Stimulated activated CD4-positive, alpha-beta T cell treated with anti-CD3 and anti-CD28 coated beads, Interleukin-1b, Interleukin-23, amount 100 ng/mL, for 48 hours (primary cell): ENCODE data around the gene FAM180B.
"Not testable (repeated sequence)": the region's sequence is repeated elsewhere in the genome, so short reads cannot be mapped to it uniquely, and the experiment has no call there.

Experiments used
- DNase-seq: peaks from one replicate; pipeline ENCODE4 v3.0.0-alpha.2; 2020

FAM180B gene

GRCh38 chr11:47599902-47600301 is 13.4 kb downstream of the FAM180B start:
- DNase-seq, result no peak

DNA sequence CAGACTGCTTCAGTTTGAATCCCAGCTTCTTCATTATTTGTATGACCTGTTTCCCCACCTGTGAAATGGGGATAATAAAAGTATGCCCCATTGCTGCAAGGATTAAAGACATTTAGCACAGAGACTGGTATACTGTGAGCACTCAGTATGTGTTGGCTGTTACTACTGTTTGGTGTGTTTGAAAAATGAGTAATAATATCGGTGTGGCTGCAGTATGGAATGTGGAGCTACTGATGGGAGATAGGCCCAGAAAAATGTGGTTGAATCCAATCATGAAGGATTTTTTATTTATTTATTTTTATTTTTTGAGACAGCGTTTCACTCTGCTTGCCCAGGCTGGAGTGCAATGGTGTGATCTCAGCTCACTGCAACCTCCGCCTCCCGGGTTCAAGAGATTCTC is 16.8 kb downstream of the FAM180B start:
- no peak for DNase-seq

DNA sequence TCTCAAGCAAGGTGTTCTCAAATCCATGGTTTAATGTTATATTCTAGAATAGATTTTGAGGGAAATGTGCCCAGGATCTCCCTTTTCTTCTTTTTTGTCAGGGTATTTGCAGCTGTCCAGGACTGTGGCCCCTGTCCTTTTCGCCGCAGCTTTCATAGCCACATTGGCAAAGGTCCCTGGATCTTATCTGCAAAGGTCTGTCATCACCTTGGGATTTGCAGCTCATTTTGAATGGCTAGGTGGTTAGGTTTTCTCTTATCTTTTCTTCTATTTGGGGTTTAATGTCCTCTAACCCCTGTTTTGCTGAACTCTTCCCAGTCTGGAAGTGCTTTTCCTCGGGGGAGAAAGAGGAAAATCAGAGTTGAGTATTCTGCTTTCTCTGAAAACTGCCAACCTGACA is 19.4 kb downstream of the FAM180B start:
- DNase-seq, result no peak

DNA sequence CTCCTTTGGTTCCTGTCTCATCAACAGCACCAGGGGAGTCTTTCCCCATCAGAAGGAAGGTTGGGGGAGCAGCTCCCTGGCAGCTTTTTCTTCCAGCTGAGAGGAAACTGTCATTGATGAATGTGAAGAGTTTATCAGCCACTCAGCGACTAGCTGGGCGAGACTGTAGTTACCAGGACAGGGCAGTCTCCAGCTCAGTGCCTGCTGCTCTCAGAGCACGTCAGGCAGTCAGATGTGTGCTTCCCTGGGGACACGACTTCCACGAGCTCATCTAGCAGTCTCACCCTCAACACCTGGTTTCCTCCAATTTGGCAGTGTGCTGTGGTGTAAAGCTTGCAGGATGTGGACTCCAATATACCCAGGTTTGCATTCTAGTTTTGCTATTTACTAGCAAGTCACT is 20.3 kb downstream of the FAM180B start:
- no peak for DNase-seq

DNA sequence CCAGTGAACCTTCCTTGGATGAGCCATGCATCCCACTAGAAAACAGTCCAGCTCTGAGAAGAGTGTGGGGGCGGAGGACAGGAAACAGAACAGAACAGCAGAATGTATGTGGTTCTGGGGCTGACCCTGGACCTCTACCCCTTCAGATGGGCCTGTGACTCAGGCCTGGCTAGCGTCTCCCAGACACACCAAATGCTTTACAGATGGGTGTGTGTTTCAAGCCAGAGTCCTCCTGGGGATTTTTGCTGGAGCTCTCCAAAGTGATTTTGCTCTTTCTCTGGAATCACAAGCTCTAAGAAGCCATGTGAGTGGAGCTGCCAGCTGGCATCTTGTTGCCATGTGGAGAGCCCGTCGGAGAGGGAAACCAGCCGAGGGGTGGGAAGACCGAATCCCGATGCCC is 20.9 kb downstream of the FAM180B start:
- DNase-seq, result no peak

DNA sequence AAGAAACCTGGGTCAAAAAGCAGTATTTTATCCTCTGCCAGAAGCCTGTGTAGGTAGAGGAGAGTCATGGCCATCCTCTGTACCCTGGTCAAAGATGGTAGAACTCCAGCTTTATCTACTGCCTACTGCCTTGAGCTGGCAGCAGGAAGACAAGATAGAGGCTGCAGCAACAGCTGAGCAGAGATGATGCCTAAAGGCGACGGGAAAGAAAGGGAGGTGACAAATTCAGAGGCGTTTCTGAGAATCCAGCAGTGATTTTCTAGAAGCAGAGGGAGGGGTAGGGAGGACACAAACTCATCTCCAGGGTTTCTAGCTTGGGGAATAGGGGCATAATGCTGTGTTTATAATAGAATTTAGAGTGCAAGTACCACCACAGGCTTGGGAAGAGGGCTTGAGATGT is 23.2 kb downstream of the FAM180B start:
- no peak for DNase-seq

GRCh38 chr11:47611348-47611794 is 24.9 kb downstream of the FAM180B start:
- no peak for DNase-seq

DNA sequence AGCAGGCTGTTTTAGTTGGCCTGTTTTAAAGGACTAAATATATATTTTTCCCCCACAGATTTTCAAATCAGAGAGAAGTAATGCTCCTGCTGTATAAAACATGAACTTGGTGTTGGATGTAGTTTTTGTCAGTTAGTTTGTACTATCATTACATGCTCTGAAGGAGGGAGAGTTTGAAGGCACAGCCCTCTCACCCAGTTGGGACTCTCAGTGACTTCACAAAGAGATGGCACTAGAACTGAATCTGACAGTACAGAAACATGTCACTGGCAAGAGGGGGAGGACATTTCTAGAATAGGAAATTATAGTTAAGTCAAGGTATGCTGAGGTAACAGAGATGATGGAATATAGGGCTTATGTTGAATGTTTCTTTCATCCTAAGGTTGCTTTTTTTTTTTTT is 28.8 kb downstream of the FAM180B start:
- DNase-seq, result no peak

DNA sequence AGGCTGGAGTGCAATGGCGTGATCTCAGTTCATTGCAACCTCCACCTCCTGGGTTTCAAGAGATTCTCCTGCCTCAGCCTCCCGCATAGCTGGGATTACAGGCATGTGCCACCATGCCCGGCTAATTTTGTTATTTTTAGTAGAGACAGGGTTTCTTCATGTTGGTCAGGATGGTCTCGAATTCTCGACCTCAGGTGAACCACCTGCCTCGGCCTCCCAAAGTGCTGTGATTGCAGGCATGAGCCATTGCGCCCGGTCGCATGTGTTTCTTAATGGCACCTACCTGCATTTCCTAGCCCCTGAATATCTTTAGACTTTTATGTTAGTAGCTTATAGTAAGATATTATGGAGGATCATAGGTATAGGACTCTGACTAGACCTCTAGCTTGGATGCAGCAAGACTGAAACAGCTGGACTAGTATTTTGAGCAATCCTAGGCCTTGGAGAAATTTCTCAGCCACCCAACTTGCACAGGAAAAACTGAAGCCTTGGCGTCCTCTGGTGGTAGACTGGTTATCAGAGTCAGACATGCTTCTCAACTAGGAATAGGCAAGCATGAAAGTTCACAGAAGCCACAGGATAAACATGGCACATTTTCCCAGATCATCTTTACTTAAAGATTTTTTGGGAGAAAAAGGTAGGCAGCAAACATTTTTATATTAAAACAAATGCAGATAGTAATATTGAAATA is 30.4 kb downstream of the FAM180B start:
- no peak for DNase-seq

DNA sequence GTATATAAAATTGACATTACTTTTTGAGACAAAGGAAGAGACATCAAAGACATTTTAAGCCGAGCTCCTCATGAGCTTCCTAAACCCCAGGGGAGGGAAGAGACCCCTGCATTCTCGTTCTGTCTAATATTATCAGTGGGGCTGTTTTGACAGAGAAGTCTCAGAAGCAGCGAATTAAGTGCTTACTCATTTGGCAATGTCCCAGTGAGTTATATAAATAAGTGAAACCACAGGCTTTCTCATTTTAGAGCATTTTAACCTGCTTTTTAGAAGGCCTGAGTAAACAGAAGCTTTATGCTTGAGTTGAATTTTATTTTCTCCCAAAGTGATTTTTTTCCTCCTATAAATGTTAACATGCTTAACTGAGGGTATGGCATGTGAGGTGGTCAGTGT is 30.9 kb downstream of the FAM180B start:
- DNase-seq, result no peak

- no peak for DNase-seq
These were observed 34.4 kb downstream of the FAM180B start for GRCh38 chr11:47620836-47621378.

DNA sequence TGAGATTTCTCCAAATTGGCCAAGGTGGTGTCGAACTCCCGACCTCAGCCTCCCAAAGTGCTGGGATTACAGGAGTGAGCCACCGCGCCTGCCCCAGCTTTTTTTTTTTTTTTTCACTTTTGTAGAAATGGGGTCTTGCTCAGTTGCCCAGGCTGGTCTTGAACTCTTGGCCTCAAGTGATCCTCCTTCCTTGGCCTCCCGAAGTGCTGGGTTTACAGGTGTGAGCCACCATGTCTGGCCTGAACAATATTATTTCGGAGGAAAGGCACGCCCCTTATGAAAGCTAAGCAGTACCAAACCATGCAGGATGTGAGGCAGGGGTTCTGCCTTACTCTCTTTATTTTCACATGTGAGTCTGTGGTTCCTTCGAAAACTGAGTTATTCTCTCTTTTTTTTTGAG is 39.8 kb downstream of the FAM180B start:
- DNase-seq, result no peak

DNA sequence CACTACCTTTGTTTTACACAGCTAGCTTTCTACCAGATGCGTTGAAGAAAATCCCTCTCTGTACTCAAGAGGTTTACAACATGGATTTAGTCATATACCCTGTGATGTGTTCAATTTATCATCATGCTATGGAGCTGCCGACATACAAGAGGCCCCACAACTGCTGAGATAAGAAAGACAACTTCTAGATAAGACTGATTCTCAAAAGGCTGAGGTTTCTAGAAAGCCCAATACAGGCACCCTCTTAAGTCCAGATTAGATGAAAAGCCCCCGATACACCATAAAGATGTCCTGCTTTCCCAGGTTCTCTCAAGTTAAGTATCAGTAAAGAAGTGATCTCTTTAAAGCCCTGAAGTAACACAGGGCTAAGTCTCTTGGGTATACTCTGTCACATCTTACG is 41.5 kb downstream of the FAM180B start:
- no peak for DNase-seq

DNA sequence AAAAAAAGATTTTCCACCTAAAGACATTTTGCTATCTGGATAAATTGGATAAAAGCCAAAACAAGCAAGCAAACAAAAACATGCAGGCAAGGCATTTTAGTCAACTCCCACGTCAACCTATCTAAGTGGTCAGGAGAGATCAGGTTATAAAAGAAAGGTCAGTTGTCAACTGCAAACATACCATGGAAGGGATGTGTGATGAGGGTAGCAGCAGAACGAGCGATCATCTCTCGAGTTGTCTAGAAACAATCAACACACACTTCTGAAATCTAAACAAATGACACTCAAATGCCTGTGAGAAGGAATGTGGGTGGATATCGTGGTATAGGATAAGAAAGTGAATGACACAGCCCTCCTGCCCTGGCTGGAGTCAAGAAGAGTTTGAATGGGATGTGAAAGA is 45.0 kb downstream of the FAM180B start:
- DNase-seq, result no peak

DNA sequence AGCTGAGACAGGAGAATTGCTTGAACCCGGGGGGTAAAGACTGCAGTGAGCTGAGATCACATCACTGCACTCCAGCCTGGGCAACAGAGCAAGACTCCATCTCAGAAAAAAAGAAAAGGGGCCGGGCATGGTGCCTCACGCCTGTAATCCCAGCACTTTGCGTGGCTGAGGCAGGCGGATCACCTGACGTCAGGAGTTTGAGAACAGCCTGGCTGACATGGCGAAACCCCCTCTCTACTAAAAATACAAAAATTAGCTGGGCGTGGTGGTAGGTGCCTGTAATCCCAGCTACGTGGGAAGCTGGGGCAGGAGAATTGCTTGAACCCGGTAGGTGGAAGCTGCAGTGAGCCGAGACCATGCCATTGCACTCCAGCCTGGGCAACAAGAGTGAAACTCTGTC is 49.9 kb downstream of the FAM180B start:
- DNase-seq, result not testable (repeated sequence)
